Renal cortex interstitium (tissue), 15 donors: ENCODE data around the gene HOXD12. TPM values are rescaled to one million over a fixed set of nuclear protein-coding genes. Genes with fewer than 3 reads are reported as not detected.

ENCODE experiments used
- DNase-seq, 11 donors: peaks; one replicate each; pipeline ENCODE4 v3.0.0-alpha.2; 2013; ENCODE audit warnings: low read depth in 9 of 11, low spot score in 4 of 11; ENCODE audit errors: extremely low read depth in 1 of 11
- long read RNA-seq, 16 experiments: transcript quantifications; one replicate each; lab custom pipeline, GENCODE V29; 2026
- polyA plus RNA-seq, 3 donors: library from polyadenylated mRNA; unstranded; fragments of 120-200 nt; gene quantifications; one replicate each; pipeline ENCODE4 v1.2.1, GENCODE V29; 2013; ENCODE audit not compliant: insufficient read length in 3 of 3

HOXD12 gene, protein sequence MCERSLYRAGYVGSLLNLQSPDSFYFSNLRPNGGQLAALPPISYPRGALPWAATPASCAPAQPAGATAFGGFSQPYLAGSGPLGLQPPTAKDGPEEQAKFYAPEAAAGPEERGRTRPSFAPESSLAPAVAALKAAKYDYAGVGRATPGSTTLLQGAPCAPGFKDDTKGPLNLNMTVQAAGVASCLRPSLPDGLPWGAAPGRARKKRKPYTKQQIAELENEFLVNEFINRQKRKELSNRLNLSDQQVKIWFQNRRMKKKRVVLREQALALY
- polyA plus RNA-seq: under 1 TPM; 0.26 to 0.76 (median 0.62) TPM
- long read RNA-seq, donor 1, partial matches to known transcripts: 0 of 1 reads
- long read RNA-seq, donor 1, other reads (novel, unspliced or antisense): 0 of 1 reads
- long read RNA-seq, donor 2: 0 reads
- long read RNA-seq, donor 3, partial matches to known transcripts: 0 of 1 reads
- long read RNA-seq, donor 3, other reads (novel, unspliced or antisense): 0 of 1 reads
- long read RNA-seq, donor 4, partial matches to known transcripts: 0 of 1 reads
- long read RNA-seq, donor 4, other reads (novel, unspliced or antisense): 0 of 1 reads
- long read RNA-seq, donor 5: 0 reads
- long read RNA-seq, donor 6: 0 reads
- long read RNA-seq, donor 7: 0 reads
- long read RNA-seq, donor 8, partial matches to known transcripts: 0 of 1 reads
- long read RNA-seq, donor 8, other reads (novel, unspliced or antisense): 0 of 1 reads
- long read RNA-seq, donor 9, partial matches to known transcripts: 0 of 1 reads
- long read RNA-seq, donor 9, other reads (novel, unspliced or antisense): 0 of 1 reads
- long read RNA-seq, donor 10, partial matches to known transcripts: 0 of 1 reads
- long read RNA-seq, donor 10, other reads (novel, unspliced or antisense): 0 of 1 reads
- long read RNA-seq, donor 11: 0 reads
- long read RNA-seq, donor 12: 0 reads
- long read RNA-seq, donor 13: 0 reads
- long read RNA-seq, donor 14: 0 reads
- long read RNA-seq, donor 15: 0 reads
- long read RNA-seq, donor 16, partial matches to known transcripts: 0 of 1 reads
- long read RNA-seq, donor 16, other reads (novel, unspliced or antisense): 0 of 1 reads

DNA sequence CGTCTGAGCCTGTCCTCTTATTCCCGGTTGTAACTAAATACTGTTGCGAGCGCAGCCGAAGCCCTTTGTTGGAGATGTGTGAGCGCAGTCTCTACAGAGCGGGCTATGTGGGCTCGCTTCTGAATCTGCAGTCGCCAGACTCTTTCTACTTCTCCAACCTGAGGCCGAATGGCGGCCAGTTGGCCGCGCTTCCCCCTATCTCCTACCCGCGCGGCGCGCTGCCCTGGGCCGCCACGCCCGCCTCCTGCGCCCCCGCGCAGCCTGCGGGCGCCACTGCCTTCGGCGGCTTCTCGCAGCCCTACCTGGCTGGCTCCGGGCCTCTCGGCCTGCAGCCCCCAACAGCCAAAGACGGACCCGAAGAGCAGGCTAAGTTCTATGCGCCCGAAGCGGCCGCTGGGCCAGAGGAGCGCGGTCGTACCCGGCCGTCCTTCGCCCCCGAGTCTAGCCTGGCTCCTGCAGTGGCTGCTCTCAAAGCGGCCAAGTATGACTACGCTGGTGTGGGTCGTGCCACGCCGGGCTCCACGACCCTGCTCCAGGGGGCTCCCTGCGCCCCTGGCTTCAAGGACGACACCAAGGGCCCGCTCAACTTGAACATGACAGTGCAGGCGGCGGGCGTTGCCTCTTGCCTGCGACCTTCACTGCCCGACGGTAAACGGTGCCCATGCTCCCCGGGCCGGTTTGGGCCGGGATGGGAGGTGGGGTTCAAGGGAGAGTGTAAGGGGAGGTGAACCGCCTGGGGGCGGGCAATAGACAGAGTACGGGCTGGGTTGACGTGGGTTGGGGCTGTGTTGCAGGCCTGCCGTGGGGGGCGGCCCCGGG lies at the start of gene HOXD12:
Gene HOXD12 (plus strand): TSS at position 68 of the 819 bp plus-strand sequence. CDS start 7 bp downstream, at position 75.
- DNase-seq: no peak

DNA sequence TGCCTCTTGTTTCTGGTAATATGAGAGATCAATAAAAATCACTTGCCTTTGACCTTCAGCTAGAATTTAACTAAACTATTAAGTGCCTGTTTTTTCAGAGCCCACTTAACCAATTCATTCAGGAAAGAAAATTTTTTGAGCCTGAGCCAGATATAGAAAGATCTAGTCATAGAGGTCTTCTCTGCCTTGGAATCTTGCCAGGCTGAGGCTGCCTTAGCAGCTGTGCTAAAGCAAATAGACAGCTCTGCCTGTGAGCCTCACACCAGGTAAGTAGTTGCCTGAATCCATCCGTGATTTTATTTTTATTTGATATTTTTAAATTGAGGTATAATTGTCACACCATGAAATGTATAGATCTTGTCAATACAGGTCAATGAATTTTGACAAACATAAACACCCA lies 43.2 kb upstream of the HOXD12 start:
- no peak for DNase-seq

DNA sequence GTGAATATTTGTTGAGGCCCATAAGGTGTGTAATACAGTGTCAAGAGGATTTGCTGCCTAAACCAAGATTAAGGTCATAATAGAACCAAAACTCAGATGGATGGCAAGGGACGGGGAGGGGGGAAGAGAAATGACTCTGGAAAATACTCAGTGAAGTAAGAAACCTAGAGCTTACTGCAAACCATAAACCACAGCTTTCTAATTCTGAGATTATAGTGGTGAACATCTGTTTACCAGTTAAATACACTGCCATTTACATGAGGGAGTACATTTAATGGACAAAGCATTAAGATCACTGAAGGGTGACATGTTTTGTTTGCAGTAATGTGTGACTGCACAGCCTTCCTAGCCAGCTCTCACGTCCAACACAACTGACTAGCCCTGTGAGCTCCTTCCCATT lies 35.6 kb upstream of the HOXD12 start:
- DNase-seq: no peak

DNA sequence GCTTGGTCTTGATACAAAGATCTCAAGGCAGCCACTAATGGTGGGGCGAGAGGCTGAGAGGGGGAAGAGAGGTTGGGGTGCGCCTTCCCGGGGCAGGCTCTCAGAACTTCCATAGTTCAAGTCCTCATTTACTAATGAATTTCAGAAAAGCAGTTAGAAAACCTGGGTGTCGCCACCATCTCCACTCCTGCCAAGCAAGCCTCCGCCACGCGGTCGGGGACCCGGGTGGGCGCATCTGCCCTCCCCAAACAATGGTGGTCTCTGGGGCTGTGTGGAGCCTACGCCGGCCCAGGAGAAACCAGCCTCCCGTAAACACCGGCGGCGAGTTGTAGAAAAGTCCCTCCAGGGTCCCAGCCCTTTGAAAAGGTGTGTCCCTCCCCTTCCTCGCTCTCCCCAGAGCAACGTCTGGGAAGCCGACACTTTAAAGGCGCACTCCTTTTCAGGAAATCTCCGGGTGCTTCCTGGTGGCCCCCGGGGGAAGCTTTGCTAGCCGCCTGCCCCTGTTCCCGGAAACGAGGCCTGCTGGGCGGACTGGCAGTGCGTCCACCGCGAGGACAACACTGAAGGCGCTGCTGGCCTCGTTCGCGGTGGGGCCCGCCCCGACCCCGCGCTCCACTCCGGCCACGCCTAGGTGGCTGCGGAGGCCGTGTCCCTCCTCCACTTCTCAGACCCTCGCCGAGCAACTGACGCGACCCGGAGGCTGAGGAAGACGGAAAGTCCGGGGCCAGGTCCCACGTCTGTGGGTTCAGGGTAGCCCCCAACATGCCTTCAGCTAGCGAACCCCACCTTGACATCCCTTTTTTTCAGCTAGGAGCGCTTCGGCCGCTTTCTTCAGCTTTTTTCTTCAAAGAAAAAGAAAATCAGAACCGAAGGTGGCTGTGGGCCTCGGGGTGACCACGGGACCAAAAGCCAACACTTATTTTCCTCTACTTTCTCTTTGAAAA lies 32.7 kb upstream of the HOXD12 start:
- DNase-seq: no peak

DNA sequence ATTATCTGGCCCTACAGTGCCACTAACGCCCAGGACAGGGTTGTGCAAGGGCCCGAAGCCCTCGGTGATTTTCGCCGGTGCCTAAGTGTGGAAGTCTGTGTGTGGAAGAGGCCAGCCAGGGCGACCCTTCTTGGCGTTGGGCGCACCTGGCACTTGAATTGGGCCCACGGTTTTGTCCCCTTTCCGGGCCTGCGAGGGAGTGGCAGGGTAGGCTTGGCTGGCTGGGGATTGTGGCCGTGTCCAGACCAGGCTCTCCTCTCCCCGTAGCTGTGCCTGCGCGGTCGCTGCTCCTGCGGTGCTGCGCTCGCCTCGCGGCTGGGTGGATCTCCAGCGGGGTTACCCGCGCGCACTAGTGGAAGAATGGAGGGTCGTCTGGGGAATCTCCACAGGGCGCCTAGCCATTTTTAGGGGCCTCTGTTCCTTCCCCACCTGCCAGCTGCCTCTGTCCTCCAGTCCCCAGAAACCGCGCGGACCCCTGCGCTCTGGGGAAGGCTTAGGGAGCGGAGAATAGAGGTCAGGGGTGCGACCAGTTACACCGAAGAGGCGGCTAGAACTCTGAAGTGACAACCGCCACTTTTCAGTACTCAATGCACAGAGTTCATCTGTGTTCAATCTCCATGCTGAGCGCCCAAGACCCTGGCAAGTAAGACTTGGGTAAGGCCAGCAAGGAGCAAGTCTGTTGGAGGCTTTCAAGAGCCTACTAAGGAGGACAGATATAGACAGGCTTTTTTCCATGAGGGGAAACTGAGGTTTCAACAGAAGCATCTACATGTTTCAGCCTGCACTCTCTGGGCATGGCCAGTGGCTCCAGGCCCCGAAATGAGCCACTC lies 31.8 kb upstream of the HOXD12 start:
- DNase-seq: no peak

DNA sequence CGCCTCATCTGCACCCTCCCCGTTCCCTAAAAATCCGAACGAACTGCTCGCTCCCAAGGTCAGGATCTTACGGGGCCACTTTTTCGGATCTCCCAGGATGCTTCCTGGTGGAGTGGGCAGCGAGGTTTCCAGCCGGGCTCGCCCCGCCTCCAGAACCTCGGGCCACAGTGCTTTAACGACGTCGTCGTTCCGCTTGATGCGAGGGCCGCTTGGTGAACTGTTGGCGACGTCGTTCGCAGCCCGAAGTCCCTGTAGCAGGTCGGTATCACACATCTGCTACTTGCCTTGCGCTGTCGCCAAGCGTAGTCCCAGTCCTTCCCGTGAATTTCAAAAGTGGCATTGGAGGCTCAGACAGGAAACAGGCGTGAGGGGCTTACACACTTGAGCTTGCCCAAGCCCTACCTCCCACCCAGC lies 31.2 kb upstream of the HOXD12 start:
- no peak for DNase-seq

DNA sequence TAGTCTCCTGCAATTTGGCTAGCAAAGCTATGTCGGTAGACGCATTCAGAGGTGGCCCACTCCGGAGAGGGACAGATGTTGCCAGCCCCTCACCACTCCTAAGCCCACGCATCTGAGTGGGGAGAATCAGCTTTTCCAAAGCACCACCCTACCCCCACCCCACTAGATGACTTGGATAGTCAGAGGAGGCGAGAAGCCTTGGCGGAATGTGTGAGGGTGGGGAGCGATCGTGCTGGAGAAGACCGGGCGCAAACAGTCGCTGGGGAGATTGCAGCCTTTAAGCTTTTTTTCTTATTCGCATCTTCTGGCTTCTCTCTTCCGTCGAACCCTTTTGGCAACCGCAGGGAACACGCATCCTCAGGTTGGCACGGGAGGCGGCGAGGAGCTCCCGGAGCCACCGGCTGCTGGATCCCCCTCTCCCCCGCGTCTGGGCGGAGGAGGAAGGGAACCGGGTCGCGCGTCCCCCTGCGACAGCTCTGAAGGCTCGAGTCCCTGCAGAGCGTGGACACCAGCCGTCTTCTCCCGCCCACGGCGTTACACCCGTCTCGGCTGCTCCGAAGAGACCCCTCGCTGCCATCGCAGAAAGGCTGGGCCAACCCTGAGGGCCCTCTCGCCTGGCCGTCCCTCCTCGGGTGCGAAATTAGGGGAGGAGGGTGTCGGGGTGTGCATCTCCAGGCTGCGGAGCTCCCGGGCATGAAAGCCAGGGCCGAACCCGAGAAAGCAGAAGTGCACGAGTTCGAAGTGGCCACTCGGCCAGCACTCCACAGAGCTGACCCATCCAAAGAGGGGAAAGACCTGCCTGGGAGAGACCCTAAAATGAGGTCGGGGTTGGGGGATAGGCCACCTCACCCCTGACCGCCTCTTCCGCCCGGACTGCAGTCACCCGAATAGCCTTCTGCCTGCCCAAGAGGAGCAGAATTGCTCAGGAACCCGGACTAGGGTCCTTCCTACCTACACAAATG lies 28.0 kb upstream of the HOXD12 start:
- DNase-seq: no peak

DNA sequence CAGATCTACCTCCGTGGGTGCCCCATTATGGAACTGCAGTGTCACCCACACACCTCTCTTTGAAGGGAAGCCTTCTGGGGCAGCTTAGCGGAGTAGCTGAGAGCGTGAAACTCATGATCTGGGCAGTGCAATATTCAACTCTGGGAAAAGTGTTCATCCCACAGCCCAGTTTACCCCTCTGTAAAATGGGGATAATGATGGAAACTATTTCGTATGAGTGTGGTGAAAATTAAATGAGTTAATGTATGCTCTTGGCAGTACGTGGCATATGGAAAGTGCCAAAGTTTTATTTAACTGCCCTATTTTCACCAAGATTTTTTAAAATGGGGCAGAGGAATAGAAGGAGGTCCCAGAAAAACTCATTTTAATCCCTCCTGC lies 27.3 kb upstream of the HOXD12 start:
- no peak for DNase-seq

DNA sequence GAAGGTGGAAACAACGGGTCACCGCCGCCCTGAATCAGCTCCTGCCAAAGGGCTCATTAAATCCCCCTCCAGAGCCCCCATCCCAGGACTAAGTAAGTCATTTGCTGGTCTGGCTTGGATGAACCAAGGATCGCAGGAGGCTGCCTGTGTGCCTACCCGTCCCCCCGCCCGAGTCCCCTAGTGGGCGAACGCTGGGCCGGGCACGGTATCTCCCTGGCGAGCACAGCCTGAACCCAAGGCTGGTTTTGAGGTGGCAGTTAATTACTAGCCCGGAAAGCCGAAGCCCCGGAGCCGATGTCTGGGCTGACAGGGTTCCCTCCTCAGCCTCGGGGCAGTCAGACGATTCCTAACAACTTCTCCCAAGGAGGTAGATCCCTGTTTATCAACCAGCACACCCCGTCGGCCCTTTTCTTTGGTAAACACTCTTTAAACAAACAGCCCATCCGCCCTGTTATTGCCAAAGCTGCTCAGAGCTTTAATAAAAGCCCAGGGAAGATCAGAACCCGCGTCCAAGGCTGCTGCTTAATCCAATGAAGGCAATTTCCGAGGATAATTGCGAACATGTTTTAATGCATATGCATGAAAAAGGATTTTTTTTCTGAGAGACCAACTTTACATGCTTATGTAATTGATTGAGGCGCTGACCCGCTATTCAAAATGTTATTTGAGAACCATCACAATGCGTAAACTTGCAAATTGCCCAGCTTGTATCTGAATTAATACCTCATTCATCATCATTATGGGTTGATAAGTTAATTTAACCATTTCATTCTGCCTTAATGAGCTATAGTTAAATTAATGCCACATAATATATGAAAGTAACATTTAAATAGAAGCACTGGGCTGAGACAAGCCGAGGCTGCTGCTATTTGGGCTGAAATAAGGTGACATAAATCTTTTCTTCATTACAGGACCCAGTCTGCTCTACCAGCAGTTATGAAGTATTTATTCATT lies 26.4 kb upstream of the HOXD12 start:
- DNase-seq: no peak

DNA sequence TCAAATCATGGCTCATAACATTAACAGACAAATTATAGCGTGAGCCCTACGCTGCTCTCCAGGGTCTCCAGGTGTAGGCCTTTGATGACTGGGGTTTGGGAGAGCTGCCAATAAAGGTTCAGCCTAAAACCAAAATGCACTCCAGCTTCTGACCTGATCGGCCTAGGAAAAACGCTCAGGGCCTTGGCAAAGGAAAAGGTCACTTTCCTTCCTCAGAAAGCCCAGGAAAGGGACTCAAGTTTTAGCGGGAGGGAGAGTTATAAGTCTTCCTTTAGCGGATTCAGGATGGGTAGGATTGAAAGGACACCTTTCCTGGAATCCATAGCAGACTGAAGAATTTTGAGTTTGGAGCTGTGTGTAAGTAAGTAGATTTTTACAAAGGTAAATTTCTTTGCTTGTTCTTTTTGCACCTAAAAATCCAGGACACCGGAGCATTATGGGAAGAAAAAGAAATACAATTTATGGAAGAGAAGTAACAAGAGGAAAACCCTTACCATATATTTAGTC lies 24.6 kb upstream of the HOXD12 start:
- no peak for DNase-seq

DNA sequence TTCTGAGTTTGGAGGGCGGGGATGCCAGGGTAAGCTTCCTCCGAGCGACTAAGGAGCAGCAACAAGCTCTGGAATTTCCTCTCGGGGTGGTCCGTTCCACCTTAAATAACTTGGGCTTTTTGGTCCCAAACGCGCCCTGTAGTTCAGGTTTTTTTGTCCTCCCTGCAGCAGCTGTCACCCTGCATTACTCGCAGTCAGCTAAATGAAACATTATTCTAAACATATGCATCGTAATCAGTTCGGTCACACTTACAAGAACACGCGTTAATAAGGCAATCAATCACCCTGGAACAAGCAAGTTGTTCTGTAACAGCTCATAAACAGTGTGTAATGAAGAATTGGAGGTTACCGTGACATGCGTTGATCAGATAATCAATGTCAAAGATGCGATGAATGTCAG lies 24.1 kb upstream of the HOXD12 start:
- peak in 1 of 11 donors; percentile 38 for DNase-seq

DNA sequence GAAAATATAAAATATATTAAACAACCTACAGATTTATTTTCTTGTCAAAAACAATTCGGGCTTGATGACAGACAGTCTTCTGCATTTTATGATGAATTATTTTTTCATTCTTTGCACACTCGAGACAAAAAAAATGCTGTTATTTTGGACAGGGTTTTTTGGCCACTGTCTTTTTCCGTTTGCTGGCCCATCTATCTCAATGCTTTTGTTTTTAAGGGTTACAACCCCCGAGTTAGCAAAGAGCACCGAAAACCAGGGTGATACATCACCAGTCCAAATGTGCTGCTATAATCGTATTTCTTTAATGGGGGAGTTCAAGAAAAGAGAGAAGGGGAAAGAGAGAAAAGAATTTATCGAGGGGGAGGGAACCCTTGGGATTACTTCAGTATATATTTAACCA lies 23.5 kb upstream of the HOXD12 start:
- no peak for DNase-seq

DNA sequence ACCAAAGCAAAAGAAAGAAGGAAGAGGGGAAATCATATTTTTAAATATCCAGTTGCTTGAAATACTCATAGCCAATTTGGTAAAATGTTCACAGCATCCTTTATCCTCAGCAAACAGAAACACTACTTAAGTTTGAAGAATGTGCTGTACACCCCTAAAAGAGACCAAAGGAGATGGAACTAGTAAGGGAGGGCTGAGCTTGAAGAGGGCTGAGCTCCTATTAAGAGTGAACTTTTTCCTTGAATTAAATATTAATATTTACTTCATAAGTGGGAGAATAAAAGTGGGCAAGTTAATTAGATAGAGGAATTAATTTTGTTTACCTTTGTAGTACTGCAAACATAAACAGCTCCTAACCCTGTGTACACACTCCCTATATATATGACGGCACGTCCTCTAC lies 22.8 kb upstream of the HOXD12 start:
- DNase-seq: no peak

DNA sequence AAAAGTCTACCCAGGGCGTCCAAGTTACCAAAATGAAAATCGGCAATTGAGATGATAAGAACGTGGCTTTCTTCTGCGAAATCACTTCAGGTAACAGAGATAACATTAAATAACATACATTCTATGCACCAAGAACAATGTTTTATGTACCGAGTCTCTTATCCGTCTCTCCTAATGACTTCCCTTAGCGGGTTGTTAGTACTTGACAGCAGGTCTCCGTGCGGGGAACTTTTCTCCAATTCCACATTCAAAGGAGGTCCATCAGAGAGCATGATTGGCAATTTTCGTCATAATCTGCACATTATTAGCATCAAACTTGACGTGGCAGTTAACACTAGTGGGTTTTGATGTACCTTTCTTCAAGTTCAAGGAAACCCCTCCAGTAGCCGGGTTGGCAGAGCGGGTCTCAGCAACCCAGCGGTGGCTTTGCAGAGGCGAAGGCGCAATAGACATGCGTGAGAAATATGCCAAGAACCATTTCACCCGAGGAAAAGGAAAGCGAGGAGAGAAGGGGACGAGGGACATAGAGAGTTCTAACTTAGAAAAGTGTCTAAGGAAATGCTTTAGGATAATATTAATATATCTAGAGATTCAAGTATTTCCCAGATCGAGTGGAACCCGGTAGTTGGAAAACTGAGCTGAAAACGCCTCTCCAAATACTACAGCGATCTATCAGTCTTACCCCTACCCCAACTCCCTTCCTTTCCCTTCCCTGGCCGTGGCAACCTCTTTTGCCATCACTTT lies 20.9 kb upstream of the HOXD12 start:
- DNase-seq: no peak
